DND-41 (cell line): ENCODE data around the gene OMP.

Experiments used
- CTCF ChIP-seq: IDR thresholded peaks from 2 replicates; pipeline ENCODE4 v1.5.1; 2012; ENCODE audit warnings: borderline replicate concordance, low read length, moderate library complexity, mild to moderate bottlenecking; ENCODE audit not compliant: poor library complexity, severe bottlenecking; ENCODE audit errors: extremely low read depth
- EZH2 ChIP-seq: IDR thresholded peaks from 3 replicates; pipeline ENCODE4 v1.6.1; 2012; ENCODE audit warnings: borderline replicate concordance, low read depth, mild to moderate bottlenecking, moderate library complexity, low read length, inconsistent platforms; ENCODE audit not compliant: severe bottlenecking

- no peak for TF ChIP-seq CTCF
- TF ChIP-seq EZH2: no peak
Measured at GRCh38 chr11:77130763-77131513, 28.3 kb downstream of the OMP start.
